Thyroid gland (tissue), 4 donors: ENCODE results near the gene OSCAR. TPM values are rescaled to one million over a fixed set of nuclear protein-coding genes. Genes with fewer than 3 reads are reported as not detected.

Experiments used
- DNase-seq, 2 donors: peaks; one replicate each; pipeline ENCODE4 v3.0.0-alpha.2; 2019
- H3K27ac ChIP-seq, 3 donors: fragments of 200-600 bp; sonication (generic); 1 replicate in 2 of 3; 2 replicates in 1 of 3; pipeline ENCODE4 v1.5.1; 2016 to 2019; ENCODE audit warnings: mild to moderate bottlenecking in 1 of 3, moderate library complexity in 1 of 3
- H3K27me3 ChIP-seq: fragments of 200-600 bp; sonication (generic); one replicate; pipeline ENCODE4 v1.5.1; 2019
- H3K36me3 ChIP-seq, 2 donors: fragments of 200-600 bp; sonication (generic); one replicate each; pipeline ENCODE4 v1.5.1; 2016 to 2019
- H3K4me1 ChIP-seq, 2 donors: fragments of 200-600 bp; sonication (generic); one replicate each; pipeline ENCODE4 v1.5.1; 2017 to 2019
- H3K4me3 ChIP-seq, 3 donors: fragments of 200-600 bp; sonication (generic); replicated peaks in 1 of 3; 1 replicate in 2 of 3; 2 replicates in 1 of 3; pipeline ENCODE4 v1.5.1; 2016; ENCODE audit warnings: mild to moderate bottlenecking in 1 of 3
- H3K9me3 ChIP-seq: fragments of 200-600 bp; sonication (generic); one replicate; pipeline ENCODE4 v1.5.1; 2017
- CTCF ChIP-seq, 6 experiments: fragments of 200-600 bp in 3 of 6; fragments of 450-650 bp in 3 of 6; sonication (generic) in 3 of 6; IDR thresholded peaks; one replicate each; pipeline ENCODE4 v1.5.1; 2016 to 2019; ENCODE audit warnings: antibody characterized with exemption in 6 of 6, mild to moderate bottlenecking in 2 of 6, inconsistent platforms in 1 of 6, moderate library complexity in 1 of 6
- POLR2A ChIP-seq, 2 donors: fragments of 450-650 bp; IDR thresholded peaks; one replicate each; pipeline ENCODE4 v1.6.1; 2017; ENCODE audit warnings: antibody characterized with exemption in 2 of 2, mild to moderate bottlenecking in 2 of 2, moderate library complexity in 1 of 2
- WGBS, 2 donors: methylation state at CpG; one replicate each; pipeline ENCODE4 v1.1.5; 2017; 5-methylcytosine and 5-hydroxymethylcytosine counted together
- intact Hi-C: fragments of 100-400 bp; cut with DNase I; formaldehyde crosslinking; loops from one replicate; pipeline ENCODE4 v1.15.1; 2023
- total RNA-seq, 4 donors: library from RNA; depleted of rRNA; stranded (reverse); fragments of >200 nt; gene quantifications; one replicate each; pipeline ENCODE4 v1.2.3, GENCODE V29; 2016

OSCAR gene
- total RNA-seq, 4 donors from 2014 or later: 0.39 to 1.1 (median 0.96) TPM; not detected in 1

- WGBS, 2 donors: 94 to 95% methylated on average over 15 to 22 of the region's 28 CpGs
- Histone ChIP-seq H3K27ac (no peak overlapping the region), H3K9me3 (no peaks in the 10 kb centered on the region), H3K27me3 (no peaks in the 10 kb centered on the region), H3K4me1 (peaks cover 6 to 12% of the 10 kb centered on the region in 2 donors), H3K36me3 (peaks cover 80 to 81% of the 10 kb centered on the region in 2 donors), H3K4me3 (no peak overlapping the region)
- intact Hi-C loops: no loop called here
- TF ChIP-seq CTCF (IDR thresholded peaks at IDR 0.05) (no peak), POLR2A (IDR thresholded peaks at IDR 0.05) (no peak)
- no peak for DNase-seq
Measured at GRCh38 chr19:54145541-54146158, 45.0 kb upstream of the OSCAR start.

GRCh38 chr19:54142166-54142780 lies 41.7 kb upstream of the OSCAR start:
- intact Hi-C loops: no loop called here
- Histone ChIP-seq H3K27me3 (no peaks in the 10 kb centered on the region), H3K36me3 (peaks cover 47 to 49% of the 10 kb centered on the region in 2 donors), H3K4me3 (no peak overlapping the region), H3K4me1 (peaks cover 17 to 34% of the 10 kb centered on the region in 2 donors), H3K9me3 (no peaks in the 10 kb centered on the region), H3K27ac (no peak overlapping the region)
- 31 to 49% methylated on average over 7 of the region's 7 CpGs for WGBS, 2 donors
- peak; percentile 55 to 58 for DNase-seq
- TF ChIP-seq CTCF (IDR thresholded peaks at IDR 0.05) (no peak), POLR2A (IDR thresholded peaks at IDR 0.05) (no peak)

GRCh38 chr19:54141356-54141755 lies 40.8 kb upstream of the OSCAR start:
- Histone ChIP-seq H3K27ac (no peak overlapping the region), H3K9me3 (no peaks in the 10 kb centered on the region), H3K36me3 (peaks cover 37 to 40% of the 10 kb centered on the region in 2 donors), H3K4me1 (peaks cover 21 to 34% of the 10 kb centered on the region in 2 donors), H3K27me3 (no peaks in the 10 kb centered on the region), H3K4me3 (no peak overlapping the region)
- DNase-seq: no peak
- TF ChIP-seq CTCF (IDR thresholded peaks at IDR 0.05): no peak
- no peak for TF ChIP-seq POLR2A (IDR thresholded peaks at IDR 0.05)
- intact Hi-C loops: no loop called here
- WGBS, 2 donors: 95 to 97% methylated on average over 3 of the region's 3 CpGs

- H3K4me1 ChIP-seq: peaks cover 26 to 41% of the 10 kb centered on the region in 2 donors
- H3K27me3 ChIP-seq: no peaks in the 10 kb centered on the region
- DNase-seq: no peak
- intact Hi-C loops: no loop called here
- 29 to 43% methylated on average over 8 to 21 of the region's 31 CpGs for WGBS, 2 donors
- H3K9me3 ChIP-seq: no peaks in the 10 kb centered on the region
- H3K36me3 ChIP-seq: peaks cover 11 to 13% of the 10 kb centered on the region in 2 donors
- TF ChIP-seq POLR2A (IDR thresholded peaks at IDR 0.05): no peak
- no peak for TF ChIP-seq CTCF (IDR thresholded peaks at IDR 0.05)
- H3K27ac ChIP-seq: peak overlapping the region in 1 of 3 donors; percentile 96
- H3K4me3 ChIP-seq: peak overlapping the region; percentile 92 to 100 (median 97)
Measured at GRCh38 chr19:54138489-54139256, 38.1 kb upstream of the OSCAR start.
